H1 (cell line): Measurements from ENCODE around the gene MLH3. TPM values are rescaled to one million over a fixed set of nuclear protein-coding genes. Genes with fewer than 3 reads are reported as not detected.

ENCODE experiments used
- polyA plus RNA-seq, 7 experiments: library from polyadenylated mRNA; depleted of rRNA in 3 of 7; stranded (reverse) in 5 of 7; unstranded in 2 of 7; fragments of >200 nt in 5 of 7; fragments of 200-250 nt in 2 of 7; gene quantifications; 1 replicate in 5 of 7; 2 replicates in 1 of 7; 4 replicates in 1 of 7; pipeline versions ENCODE4 v1.2.1 to v1.2.3, GENCODE V29; 2011 to 2013; ENCODE audit warnings: missing spikeins in 2 of 7, mixed read lengths in 2 of 7
- total RNA-seq: library from RNA; stranded (reverse); fragmentation: NEBNext Ultra II Directional; extraction: Animal tissue kit (Norgen Biotek cat#: 25700); gene quantifications from 2 replicates; pipeline ENCODE4 v1.2.1, GENCODE V29; 2021
- TF ChIP-seq, protein P1 (sequence below): fragments of 300-600 bp; sonication (generic); IDR thresholded peaks from 2 replicates; pipeline ENCODE4 v1.7.1; 2012; ENCODE audit warnings: low read length, moderate library complexity, mild to moderate bottlenecking, inconsistent platforms; ENCODE audit not compliant: insufficient replicate concordance

The MLH3 gene
- total and polyA plus RNA-seq, 2 of the 8 experiments (the other 6 are each of a cell fraction or from before 2014, with no cell fraction given) = 9.3 to 20.1 TPM

DNA sequence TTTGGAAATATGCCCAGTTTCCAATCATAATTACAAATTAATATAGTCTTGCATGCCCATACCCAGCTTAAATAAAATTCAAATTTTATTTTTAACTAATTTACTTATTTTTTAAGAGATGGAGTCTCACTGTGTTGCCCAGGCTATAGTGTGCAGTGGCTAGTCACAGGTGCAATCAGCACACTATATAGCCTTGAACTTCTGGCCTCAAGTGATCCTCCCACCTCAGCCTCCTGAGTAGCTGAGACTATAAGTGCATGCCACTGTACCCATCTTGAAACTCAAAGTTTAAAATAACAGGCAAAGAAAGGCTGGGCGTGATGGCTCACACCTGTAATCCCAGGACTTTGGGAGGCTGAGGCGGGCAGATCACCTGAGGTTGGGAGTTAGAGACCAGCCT lies 10.3 kb downstream of the MLH3 start (continued):
- TF ChIP-seq, protein P1, sequence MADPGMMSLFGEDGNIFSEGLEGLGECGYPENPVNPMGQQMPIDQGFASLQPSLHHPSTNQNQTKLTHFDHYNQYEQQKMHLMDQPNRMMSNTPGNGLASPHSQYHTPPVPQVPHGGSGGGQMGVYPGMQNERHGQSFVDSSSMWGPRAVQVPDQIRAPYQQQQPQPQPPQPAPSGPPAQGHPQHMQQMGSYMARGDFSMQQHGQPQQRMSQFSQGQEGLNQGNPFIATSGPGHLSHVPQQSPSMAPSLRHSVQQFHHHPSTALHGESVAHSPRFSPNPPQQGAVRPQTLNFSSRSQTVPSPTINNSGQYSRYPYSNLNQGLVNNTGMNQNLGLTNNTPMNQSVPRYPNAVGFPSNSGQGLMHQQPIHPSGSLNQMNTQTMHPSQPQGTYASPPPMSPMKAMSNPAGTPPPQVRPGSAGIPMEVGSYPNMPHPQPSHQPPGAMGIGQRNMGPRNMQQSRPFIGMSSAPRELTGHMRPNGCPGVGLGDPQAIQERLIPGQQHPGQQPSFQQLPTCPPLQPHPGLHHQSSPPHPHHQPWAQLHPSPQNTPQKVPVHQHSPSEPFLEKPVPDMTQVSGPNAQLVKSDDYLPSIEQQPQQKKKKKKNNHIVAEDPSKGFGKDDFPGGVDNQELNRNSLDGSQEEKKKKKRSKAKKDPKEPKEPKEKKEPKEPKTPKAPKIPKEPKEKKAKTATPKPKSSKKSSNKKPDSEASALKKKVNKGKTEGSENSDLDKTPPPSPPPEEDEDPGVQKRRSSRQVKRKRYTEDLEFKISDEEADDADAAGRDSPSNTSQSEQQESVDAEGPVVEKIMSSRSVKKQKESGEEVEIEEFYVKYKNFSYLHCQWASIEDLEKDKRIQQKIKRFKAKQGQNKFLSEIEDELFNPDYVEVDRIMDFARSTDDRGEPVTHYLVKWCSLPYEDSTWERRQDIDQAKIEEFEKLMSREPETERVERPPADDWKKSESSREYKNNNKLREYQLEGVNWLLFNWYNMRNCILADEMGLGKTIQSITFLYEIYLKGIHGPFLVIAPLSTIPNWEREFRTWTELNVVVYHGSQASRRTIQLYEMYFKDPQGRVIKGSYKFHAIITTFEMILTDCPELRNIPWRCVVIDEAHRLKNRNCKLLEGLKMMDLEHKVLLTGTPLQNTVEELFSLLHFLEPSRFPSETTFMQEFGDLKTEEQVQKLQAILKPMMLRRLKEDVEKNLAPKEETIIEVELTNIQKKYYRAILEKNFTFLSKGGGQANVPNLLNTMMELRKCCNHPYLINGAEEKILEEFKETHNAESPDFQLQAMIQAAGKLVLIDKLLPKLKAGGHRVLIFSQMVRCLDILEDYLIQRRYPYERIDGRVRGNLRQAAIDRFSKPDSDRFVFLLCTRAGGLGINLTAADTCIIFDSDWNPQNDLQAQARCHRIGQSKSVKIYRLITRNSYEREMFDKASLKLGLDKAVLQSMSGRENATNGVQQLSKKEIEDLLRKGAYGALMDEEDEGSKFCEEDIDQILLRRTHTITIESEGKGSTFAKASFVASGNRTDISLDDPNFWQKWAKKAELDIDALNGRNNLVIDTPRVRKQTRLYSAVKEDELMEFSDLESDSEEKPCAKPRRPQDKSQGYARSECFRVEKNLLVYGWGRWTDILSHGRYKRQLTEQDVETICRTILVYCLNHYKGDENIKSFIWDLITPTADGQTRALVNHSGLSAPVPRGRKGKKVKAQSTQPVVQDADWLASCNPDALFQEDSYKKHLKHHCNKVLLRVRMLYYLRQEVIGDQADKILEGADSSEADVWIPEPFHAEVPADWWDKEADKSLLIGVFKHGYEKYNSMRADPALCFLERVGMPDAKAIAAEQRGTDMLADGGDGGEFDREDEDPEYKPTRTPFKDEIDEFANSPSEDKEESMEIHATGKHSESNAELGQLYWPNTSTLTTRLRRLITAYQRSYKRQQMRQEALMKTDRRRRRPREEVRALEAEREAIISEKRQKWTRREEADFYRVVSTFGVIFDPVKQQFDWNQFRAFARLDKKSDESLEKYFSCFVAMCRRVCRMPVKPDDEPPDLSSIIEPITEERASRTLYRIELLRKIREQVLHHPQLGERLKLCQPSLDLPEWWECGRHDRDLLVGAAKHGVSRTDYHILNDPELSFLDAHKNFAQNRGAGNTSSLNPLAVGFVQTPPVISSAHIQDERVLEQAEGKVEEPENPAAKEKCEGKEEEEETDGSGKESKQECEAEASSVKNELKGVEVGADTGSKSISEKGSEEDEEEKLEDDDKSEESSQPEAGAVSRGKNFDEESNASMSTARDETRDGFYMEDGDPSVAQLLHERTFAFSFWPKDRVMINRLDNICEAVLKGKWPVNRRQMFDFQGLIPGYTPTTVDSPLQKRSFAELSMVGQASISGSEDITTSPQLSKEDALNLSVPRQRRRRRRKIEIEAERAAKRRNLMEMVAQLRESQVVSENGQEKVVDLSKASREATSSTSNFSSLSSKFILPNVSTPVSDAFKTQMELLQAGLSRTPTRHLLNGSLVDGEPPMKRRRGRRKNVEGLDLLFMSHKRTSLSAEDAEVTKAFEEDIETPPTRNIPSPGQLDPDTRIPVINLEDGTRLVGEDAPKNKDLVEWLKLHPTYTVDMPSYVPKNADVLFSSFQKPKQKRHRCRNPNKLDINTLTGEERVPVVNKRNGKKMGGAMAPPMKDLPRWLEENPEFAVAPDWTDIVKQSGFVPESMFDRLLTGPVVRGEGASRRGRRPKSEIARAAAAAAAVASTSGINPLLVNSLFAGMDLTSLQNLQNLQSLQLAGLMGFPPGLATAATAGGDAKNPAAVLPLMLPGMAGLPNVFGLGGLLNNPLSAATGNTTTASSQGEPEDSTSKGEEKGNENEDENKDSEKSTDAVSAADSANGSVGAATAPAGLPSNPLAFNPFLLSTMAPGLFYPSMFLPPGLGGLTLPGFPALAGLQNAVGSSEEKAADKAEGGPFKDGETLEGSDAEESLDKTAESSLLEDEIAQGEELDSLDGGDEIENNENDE = no peak
- TF ChIP-seq, all 59 proteins: peak for 0
